ENCODE results near the gene MDN1.

The MDN1 gene

GRCh38 chr6:89596056-89596455 lies 223.5 kb downstream of the MDN1 start:
- DNase-seq: no peak
